HG03066 (cell line): ENCODE measurements around the gene CBX5.
"Not testable (repeated sequence)": the region's sequence is repeated elsewhere in the genome, so short reads cannot be mapped to it uniquely, and the experiment has no call there.

ENCODE experiments used
- ATAC-seq: cut with Tn5 transposase; IDR thresholded peaks from one replicate; pipeline ENCODE4 v1.9.1; 2021; ENCODE audit warnings: low read depth; ENCODE audit not compliant: unreplicated experiment

Gene CBX5

DNA sequence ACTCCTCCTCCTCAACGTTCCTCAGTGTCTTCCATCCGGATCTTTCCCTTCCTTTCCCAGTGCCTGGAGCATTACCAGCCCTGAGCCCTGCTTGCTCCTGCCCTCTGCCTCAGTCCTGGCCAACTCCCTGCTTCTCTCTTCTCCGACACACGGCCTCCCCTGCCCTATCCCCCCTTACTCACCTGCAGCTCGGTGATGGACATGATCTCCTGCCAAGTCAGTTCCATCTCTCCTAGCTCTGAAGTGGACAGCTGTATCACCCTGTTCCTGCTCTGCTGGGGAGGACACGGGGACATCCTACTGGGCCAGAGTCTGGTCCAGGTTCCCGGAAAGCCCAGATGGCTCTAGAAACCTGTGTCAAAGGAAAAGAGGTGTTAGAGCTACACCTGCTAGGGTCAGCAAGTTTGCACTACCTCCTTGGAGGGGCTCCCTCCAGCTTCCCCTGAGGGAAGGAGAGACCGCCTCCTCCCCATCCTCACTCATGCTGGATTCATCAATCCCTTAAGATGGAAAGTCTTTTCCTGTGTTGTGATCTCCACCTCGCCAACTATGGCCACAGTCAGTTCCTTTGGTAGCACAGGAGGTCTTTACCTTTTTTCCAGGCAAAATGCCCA, 15.1 kb upstream of the CBX5 start:
- ATAC-seq = no peak

DNA sequence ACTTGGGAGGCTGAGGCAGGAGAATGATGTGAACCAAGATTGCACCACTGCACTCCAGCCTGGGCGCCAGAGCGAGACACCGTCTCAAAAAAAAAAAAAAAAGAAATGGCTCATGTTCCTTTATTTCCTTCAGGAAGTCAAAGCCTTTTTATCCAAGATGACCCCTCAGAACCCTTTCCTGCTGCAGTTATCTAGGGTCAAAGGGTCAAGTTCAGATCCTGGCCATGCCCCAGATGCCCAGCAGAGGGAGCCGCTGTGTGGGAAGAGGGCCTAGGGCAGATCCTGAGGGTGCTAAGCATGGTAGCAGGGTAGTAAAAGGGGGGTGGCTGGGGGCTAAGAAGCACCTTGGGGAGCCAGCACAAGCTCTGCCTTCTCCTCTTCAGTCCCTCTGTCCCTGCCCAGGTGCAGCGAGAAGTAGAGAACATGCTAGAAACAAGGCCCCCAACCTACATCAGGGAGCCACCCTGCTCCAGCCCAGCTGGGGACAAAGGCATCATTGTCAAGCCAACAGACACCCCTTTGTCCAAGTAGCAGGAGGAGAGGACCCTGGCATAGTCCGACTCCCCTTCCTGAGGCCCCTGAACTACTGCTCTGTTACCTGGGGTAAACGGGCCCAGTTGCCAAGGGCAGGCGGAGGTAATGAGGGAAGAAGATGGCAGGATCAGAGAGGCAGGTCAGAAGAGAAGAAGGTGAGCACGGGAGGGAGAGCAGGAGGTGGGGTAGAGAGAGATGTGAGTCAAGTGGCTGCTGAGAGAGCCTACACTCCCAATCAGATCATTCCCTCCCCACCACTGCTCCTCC, 14.4 kb upstream of the CBX5 start:
- no peak for ATAC-seq

DNA sequence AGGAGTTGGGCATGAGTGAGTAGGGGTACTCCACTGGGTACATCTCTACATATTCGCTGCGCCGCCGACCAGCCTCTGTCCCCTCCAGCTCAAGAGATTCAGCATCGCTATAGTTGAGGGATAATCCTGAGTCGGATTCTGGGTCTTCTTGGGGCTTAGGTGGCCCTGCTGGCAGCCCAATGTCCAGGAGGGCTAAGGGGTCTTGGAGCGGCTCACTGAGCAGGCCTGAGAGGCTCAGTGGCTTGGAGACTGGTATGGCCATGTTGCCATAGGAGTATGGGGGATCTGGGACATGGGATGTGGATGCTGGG, 13.0 kb upstream of the CBX5 start:
- ATAC-seq = no peak

- ATAC-seq = no peak
Observed at GRCh38 chr12:54292083-54292930, 12.4 kb upstream of the CBX5 start.

- no peak for ATAC-seq
Observed at GRCh38 chr12:54287261-54288157, 7.6 kb upstream of the CBX5 start.

DNA sequence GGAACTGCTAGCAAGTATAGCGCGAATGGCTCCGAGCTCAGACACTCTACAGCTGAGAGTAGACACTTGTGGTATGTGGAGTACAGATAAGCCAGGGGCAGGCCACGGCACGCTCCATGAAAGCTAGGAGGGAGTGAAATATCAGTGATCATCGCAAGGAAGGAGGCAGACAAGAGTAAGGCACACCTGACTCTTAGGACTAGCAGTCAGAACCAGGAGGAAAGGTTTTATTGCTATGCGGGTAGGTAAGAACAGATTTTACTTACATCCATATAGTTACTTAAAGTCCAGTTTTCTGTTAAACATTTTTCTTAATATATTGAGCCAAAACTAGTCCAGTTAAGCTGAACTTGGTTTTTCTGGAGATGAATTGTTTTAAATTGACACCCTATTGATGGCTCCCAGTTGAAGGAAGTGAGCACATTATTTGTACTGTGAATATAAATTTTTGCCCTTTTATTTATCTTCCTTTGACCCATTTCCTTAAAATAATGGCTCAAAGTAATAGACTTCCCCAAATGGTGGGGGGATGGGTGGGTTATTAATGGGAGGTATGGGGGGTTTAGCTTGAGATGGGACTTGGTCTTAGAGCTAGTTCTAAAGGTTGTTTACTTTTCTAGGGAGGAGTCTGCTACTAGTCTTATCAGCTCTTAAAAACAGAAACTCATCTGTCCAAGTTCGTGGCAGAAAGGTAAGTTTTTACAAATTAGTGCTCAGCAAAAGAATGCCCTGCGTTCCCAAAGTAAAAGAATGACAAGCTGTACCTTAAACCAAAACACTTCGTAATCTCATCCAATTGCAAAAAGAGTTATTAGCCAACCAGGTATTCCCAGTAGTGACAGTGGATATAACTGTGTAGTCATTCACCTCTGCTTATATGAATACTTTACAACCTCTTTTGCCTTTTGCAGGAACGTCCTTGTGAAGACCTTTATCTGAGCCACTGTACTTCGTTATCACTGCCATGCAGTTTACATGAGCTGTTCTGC, 6.4 kb upstream of the CBX5 start:
- no peak for ATAC-seq

GRCh38 chr12:54285150-54286041, 5.5 kb upstream of the CBX5 start:
- ATAC-seq = no peak

GRCh38 chr12:54284070-54284780, 4.3 kb upstream of the CBX5 start:
- not testable (repeated sequence) for ATAC-seq

DNA sequence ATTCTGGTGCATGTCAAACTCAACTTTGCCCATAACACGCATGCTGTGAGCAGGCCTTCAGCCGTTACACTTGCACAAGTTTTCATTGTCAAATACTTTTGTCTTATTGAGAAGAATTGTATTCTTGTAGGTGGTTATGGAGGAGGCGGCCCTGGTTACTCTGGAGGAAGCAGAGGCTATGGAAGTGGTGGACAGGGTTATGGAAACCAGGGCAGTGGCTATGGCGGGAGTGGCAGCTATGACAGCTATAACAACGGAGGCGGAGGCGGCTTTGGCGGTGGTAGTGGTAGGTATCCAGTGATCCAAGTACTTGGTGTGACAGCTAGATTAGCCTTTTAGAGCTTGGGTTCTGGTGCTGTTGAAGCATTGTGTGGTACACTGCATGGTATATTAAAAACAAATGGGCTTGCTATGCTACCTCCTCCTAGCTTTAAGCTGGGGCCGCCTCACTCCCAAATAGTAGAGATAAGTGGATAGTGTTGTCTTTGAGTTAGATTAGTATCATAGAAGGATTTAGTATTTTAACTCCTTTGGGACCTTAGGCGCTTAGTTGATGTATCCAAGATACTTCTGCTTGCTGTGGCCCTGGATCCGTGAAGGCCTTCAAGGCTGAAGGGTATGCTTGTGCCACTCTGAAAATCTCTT, 3.1 kb upstream of the CBX5 start:
- ATAC-seq = no peak

DNA sequence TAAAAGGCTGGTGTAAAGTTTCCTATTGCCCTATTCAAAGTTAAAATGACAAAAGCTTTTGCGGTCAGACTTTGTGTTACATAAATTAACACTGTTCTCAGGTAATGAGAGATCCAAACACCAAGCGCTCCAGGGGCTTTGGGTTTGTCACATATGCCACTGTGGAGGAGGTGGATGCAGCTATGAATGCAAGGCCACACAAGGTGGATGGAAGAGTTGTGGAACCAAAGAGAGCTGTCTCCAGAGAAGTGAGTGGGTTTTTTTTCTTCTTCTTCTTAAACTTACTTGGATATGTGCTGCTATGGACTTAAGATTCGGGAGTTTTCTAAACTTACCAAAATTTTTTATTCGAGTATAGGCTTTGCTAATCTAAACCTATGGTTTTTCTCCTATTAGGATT, 1.8 kb upstream of the CBX5 start:
- not testable (repeated sequence) for ATAC-seq

GRCh38 chr12:54281261-54281638, 1.3 kb upstream of the CBX5 start:
- not testable (repeated sequence) for ATAC-seq

GRCh38 chr12:54280468-54281260, 742 bp upstream of the CBX5 start, which contains the start of gene HNRNPA1:
TSS of gene HNRNPA1 (plus strand) at chr12:54280726. CDS start at chr12:54280808, 82 bp downstream.
- peak; percentile 79 for ATAC-seq

GRCh38 chr12:54279227-54279631, 693 bp downstream of the CBX5 start:
- peak; percentile 0 for ATAC-seq

GRCh38 chr12:54277823-54278276, 2.1 kb downstream of the CBX5 start:
- no peak for ATAC-seq

- no peak for ATAC-seq
Observed at GRCh38 chr12:54276368-54276767, 3.6 kb downstream of the CBX5 start.

DNA sequence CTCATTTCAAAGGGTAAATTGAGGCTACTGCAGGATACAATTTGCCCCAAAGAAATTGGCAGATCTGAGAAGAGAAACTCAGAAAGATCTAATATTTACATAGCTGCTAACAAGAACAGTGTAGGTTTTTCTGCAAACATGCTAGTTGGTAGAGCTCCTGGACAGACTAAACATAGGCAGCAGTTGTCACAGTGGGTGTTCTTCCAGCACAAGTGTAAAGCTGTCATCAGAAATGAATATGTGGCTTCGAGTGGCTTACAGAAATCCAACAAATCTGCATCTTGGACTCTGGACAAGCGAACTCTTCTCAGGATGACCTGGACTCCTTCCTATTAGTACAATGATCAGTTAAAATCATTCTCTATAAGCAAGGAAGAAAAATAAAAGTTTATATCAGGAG, 5.9 kb downstream of the CBX5 start:
- ATAC-seq = no peak
